Measurements from ENCODE around the gene ATP2C2.

The ATP2C2 gene

DNA sequence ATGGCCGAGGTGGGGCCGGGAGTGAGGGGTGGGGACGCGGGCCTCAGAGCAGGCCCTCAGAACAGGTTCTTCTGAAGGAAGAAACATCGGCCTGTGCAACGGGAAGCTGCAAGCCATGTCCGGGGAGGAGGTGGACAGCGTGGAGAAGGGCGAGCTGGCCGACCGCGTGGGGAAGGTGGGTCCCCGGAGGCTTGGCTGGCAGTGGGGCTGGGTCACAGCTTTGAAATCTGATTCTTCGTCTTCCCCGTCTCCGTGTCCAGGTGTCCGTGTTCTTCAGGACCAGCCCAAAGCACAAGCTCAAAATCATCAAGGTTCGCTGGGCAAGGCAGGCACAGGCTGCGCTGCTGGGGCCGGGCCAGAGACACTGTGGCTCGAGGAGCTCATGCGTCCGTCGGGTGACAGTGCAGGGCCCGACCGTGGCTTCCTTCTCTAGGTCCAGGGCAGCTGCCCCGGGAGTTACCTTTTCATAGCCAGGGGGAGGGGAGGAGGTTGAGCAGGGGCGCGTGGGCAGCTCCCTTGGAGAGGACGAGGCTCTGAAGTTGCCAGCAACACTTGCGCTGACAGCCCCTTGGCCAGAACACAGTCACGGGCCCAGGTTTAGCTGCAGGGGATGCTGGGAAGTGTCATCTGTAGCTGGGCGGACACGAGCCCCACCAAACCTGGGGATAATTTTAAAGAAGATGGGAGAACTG is 84.9 kb downstream of the ATP2C2 start:
- no peak for DNase-seq

DNA sequence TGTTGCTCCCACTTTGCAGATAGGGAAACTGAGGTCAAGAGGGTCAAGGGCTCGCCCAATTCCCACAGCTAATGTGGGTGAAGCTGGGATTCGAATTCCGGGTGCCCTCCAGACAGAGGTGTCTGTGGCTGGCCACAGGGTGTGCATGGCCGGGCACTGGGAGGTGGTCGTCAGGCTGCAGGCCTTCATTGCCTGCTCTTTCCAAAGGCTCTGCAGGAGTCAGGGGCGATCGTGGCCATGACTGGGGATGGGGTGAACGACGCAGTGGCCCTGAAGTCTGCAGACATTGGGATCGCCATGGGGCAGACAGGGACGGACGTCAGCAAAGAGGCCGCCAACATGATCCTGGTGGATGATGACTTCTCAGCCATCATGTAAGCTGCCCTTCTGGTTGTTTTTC is 86.3 kb downstream of the ATP2C2 start:
- no peak for DNase-seq

DNA sequence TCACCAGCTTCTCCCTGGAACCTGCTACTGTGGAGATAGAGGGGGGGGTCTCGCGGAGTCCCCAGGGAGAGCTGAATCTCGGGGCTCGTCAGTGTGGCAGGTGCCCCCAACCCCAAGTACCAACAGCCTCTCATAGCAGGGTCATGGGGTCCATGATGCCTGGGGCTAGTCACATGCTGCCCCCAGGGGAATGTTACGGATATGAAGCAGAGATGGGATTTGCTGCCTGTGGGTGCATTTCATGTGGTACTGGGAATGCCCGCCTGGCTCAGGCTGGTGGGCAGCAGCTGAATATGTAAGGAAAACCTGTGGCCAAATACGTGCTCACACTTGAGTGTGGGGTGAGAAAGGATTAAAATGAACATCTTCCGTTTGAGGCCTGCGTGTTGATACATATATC is 86.7 kb downstream of the ATP2C2 start:
- DNase-seq: no peak

DNA sequence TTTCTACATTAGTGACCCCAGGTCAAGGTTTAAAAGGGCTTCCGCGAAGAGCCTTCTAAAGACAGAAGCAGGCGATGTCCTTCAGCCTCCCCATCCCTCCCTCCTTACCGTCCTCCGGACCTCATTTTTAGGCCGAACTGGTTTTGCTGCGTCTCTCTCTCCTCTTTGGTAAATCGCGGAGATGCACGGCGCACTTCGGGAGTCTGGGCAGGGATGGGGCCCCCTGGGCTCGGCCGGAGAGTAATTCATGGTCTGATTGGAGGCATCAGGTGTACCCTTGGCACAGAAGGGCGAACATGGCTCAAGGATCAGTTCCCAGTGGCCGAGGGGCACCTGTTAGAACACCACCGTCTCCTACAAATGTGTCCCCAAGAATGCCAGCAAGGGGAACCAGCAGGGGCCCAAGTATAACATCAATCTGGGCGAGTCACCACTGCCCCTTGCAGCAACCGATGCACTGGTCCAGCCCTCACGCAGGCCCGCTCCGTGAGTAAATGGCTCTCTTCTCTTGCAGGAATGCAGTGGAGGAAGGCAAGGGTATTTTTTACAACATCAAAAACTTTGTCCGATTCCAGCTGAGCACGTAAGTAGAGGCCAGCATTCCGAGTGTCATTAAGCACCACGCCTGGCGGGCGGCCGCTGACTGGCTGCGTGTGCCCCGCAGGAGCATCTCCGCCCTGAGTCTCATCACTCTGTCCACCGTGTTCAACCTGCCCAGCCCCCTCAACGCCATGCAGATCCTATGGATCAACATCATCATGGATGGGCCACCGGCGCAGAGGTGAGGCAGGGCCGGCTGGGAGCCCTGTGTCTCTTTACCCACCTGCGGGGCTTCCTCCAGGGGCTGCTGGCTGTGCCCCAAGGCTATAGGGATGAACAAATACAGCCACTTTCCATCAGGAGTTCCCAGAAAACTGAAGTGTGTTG is 90.5 kb downstream of the ATP2C2 start:
- DNase-seq: no peak

DNA sequence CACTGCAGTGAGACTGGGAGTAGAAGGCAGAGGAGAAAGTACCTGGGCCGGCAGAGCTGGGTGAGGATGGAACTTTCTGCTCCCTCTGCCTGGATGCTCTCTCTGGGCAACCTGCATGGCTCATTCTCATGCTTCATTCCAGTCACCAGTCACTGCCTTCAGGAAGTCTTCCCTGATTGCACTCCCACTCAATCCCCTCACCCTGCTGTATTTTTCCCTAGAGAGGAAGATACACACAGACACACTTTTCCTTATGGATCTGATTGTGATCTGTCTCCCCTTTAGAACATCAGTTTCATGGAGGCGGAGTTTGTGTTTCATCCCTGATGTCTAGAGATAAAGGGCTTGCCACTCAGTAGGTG is 91.2 kb downstream of the ATP2C2 start:
- no peak for DNase-seq

DNA sequence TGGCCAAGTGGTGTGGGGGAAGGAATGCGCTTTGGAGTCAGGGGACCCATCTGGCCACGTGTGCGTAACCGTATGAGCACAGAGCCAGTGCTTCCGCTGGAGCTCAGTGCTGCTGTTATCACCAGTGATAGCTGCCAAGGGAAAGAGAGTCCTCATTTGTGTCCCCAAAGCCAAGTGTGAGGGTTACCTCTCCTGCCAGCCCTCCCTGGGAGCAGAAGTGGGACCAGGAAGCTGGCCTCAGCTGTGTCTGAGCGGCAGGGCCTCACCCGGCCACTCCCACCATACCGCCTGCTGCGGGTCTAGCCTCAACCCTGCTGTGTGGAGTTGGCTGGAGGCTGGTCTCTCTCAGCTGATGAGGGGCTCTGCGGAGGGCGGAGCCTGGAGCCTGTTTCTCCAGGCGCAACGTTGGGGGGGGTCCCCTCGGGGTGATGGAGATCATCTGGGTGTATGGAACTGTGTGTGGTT is 91.6 kb downstream of the ATP2C2 start:
- DNase-seq: no peak

DNA sequence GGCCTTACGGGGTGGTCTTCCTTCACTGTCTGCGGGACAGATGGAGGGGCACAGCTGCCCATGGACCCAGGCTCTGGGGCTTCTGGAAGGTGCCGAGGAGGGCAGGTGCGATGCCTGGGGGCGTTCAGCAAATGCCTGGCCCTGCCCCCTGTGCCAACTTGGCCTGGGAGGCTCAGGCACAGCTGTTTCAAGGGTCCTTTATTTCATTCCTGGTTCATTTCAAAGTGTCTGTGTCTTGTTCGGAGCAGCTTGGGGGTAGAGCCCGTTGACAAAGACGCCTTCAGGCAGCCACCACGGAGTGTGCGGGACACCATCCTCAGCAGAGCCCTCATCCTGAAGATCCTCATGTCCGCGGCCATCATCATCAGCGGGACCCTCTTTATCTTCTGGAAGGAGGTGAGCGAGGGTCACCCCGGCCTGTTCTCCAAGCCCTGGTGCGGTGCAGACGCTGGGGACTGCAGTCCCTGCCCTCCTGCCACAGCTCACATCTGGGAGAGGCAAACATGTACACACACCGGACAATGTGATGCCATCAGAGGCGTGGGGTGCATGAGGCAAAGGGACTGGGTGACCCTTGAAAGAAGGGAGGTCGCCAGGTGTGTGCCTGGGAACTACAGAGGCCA is 92.2 kb downstream of the ATP2C2 start:
- DNase-seq: no peak

DNA sequence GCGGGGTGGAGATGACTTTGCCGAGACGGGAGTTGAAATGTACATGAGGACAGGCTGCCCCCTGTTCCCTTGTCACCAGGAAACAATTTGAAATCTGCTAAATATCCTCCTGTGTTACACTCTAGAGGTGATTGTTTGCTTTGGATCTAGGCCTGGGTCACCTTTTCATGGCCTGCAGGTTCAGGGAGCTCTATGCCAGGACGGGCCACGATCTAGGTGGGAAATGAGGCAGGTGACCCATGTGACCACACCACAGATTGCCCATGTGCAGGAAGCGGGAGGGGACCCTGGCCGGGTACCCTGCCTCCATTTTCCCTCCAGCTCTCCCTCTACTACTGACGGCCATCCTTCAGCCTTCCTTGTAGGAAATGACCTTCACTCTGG is 92.7 kb downstream of the ATP2C2 start:
- DNase-seq: no peak

DNA sequence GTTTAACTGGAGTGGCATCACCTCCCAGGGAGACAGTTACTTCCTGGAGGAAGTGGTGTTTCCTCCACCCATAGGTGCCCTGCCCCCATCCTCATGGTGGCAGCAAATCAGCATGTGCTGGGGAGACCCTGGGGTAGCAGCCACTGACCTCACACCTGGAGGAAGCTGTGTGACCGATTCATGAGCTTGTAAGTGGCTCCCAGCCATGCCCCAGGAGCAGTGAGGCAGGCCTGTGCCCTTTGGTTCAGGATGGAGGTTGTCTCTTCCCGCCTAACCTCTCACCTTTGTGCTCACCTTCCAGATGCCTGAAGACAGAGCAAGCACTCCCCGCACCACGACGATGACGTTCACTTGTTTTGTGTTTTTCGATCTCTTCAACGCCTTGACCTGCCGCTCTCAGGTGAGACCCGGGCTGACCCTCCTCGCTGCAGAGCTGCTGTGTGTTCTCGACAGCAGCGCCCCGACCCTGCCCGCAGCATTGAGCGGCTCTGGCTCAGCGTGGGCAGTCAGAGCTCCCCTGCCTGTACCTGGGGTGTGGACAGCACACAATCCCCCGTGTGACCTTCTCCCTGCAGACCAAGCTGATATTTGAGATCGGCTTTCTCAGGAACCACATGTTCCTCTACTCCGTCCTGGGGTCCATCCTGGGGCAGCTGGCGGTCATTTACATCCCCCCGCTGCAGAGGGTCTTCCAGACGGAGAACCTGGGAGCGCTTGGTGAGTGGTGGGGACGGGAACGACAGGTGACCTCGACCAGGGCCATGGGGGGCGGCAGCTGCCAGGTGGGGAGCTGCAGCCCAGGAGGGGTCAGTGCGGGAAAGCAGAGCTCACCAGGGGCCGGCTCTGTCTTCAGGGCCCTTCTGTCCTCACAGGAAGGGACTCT is 93.3 kb downstream of the ATP2C2 start:
- DNase-seq: no peak

DNA sequence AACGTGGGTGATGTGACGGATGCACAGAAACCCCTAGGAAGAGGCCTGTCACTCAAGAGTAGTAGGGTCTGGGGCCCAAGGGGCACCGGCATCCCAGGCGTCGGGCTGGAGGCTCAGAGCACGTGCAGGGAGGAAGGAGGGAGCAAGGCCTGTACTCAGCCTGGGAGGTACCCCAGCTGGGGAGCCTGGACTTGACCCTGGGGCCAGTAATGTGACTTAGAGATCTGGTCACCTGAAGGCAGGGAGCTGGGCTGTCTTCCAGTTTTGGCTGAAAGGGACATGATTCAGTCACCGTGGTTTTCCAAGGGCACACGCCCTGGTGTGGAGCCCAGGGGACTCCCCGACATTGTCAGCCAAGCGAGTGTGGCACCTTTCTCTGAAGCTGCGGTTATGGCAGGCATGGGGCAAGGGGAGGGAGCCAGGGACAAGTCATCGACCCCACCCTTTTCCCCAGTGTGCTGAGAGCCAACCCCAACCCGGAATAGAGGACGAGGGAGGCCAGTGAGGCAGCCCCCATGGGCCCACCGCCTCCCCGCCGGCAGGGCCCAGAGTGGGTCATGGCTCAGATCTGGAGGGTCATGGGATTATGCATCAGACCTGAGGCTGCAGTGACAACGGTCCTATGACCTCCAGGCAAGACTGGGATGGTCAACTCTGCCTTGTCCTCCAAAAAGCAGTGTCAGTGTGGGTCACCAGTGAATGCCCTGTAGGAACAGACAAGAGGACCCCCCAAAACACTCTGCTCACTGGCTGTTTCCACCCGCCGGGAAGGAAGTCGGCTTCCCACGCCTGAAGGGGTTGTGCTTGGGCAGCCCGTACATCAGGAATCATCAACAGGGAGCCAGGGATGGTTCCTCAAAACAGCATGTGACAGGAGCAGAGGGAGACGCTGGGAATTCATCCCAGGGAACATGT is 94.2 kb downstream of the ATP2C2 start:
- no peak for DNase-seq

DNA sequence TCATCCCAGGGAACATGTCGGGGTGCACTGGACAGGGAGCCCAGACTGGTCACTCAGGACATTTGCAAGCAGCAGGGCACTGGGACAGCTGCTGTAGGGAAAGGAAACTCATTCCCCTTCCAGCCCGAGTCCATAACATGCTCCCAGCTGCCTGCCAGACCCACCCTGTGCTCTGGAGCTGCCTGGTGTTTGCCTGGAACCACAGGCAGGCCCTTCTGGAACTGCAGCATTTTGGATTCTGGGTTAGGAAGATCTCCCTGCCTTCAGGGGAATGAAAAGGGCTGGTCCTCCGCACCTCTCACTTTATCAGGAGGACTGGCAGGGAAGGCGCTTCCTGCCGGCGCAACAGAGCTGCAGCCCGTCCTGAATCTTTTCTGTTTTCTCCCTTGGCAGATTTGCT is 94.9 kb downstream of the ATP2C2 start:
- no peak for DNase-seq

DNA sequence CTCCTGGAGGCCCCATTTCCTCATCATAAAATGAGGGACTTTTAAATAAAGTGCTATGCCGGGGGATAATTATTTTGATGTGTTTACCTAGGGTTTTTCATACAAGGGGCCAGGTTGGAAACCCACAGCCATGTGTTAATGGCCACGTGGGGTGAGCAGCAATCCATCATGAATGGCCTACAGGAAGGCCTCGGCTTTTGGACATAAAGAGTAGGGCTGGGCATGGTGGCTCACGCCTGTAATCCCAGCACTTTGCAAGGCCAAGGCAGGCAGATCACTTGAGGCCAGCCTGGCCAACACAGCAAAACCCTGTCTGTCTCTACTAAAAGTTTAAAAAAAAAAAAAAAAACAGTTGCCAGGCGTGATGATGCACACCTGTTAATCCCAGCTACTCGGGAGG is 95.8 kb downstream of the ATP2C2 start:
- DNase-seq: no peak

DNA sequence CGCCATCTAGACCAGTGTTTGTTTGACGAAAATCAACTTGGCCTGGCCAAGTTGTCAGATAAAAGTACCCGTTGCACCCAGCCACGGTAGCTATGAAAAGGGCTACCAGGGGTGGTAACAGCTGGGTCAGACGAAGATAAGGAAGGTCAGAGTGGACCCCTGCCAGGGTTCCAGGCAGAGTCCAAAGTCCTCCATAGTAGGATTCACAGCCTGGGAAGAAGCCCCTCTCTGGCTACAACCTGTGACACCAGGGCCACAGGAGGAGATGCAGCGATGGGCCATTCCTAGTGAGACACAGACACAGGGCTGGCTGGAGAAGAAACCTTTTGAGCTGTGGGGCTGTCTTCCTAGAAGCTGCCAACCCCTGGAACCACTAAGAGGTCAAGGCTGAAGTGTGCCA is 96.8 kb downstream of the ATP2C2 start:
- DNase-seq: no peak

DNA sequence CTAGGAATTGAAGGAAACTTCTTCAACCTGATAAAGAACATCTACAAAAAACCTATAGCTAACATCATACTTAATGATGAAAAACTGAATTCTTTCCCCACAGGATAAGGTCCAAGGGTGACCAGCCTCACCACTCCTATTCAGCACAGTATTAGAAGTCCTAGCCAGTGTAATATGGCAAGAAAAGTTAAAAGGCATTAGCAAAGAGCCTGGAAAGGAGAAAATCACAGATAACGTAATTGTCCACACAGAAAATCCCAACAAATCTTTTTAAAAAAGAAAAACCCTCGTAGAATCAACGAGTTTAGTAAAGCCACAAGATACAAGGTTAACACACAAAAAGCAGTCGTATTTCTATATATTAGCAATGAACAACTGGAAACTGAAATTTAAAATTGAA is 98.4 kb downstream of the ATP2C2 start:
- DNase-seq: no peak

DNA sequence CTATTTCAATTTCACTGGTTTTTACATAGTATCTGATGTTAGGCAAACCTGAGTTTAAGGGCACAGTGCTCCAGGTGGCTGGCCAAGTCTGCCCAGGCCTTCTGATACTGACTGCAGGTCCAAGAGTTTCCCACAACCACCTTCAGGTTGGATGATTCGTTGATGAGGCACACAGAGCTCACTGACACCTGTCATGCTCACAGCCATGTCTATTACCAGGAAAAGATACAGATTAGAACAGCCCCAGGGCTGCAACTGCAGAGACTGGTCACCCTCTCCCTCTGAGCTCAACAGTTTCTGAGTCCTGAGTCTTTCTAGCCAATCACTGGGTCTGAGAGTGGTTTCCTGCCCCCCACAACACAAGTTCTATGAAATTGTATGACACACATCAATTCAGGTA is 98.9 kb downstream of the ATP2C2 start:
- no peak for DNase-seq

DNA sequence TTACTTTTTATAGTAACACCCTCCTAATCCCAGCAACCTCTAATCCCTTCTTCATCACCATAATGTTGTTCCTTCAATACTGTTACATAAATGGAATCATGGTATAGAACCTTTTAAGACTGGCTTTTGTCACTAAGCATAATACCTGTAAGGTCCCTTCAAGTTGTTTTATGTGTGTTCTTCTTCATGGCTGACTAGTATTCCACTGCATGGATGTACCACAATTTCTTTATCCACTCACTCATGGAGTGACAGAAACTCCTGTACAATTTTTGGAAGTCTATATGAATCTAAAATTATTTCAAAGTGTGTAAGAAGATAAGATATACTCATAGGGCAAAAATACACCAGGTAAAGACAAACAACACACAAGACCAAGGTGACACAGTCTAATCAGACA is 99.4 kb downstream of the ATP2C2 start:
- no peak for DNase-seq

DNA sequence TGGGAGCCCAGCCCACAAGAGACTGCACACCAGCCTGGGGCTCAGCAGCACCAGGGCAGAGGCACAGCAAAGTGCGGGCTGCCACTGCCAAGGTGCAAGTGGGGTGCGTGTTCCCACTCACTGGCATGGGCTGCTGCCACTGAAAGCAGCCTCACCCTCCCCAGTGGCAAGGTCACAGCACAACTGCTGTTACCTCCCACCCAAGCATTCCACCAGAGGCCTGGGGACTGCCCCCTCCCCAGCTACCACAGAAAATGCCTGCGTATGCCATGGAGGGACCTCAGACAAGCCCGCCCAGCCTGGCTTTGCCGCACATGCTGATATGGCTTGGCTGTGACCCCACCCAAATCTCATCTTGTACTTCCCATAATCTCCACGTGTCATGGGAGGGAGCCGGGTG is 103.0 kb downstream of the ATP2C2 start:
- no peak for DNase-seq

DNA sequence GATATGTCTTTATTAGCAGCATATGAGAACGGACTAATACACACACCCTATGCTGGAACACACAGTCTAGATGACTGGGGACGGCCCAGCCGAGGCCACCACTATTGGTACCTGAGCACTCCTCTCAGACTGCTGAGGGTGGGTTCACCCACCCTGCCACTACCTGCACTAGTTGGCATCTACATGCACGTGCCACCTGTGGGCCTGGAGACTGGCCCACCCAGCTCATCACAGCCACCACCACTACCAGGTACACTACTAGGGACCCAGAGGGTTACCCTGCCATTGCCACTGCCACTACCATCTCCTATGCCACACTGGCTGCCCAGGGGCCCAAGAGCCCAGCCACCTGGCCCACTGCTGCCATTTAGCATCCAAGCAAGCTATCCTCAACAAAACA is 103.6 kb downstream of the ATP2C2 start:
- DNase-seq: no peak

DNA sequence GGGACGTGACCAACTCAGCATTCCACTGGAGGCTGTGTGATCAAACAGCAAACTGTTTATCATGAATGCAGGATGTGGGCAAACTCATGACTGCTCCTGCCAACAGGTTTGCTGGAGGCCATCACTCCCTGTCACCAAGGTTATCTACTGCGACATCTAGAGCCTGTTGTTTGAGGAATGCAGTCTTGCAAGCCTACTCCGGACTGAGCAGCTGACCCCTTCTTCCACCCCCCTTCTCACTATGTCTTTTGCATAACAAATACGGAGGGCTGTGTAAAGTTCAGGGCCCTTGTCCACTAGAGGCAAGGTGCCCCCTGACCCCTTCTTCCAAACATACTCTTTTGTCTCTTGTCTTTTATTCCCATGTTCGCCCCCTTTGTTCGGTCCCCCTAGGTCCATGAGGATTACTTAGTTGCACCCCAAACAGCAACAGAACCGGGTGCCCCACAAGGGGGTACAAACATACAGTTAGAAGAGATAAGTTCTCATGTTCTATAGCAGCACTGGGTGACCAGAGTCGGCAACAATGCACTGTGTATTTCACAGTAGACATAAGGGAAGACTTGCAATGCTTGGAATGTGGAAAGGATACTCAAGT is 107.4 kb downstream of the ATP2C2 start:
- DNase-seq: no peak

DNA sequence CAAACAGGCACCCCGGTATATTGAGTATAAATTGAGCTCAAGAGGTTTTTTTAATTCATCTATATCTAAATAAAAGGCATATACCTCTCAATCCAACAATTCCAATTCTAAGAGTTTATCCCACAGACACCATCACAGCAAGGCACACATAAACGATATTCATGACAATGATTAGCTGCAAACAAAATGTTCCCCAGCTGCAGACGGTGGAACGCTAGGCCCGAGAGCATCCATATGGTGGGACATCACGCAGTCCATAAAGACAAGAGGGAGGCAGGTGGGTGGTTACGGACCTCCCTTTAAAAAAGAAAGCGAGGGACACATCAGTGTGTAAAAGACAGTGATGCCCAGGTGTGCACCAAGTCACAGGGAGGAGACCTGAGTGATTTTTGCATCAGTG is 108.1 kb downstream of the ATP2C2 start:
- DNase-seq: no peak

DNA sequence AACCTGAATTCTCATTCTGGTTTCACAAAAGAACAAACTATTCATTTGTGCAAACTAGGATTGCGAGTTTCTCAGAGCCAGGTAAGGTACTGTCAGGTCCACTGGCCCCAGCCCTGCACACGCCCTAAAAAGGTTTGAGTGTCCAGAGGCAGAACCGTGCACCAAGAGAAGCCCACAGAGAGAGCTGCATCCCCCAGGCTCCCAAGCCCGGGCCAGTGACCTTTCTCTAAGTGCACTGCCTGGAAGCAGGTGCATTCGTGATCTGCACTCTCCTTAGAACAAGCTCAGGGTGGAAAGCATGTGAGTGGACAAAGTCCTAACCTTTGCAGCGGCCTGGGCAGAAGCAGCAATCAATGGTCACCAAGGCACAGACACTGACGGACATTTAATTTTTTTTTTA is 109.3 kb downstream of the ATP2C2 start:
- DNase-seq: no peak

Measured in fibroblast of skin of scalp (primary cell).